GM13977 (cell line): ENCODE data around the gene ALPL.

Source experiments
- DNase-seq: peaks from one replicate; pipeline ENCODE4 v3.0.0; 2012; ENCODE audit warnings: low spot score
- CTCF ChIP-seq: IDR thresholded peaks from 2 replicates; pipeline ENCODE4 v1.5.1; 2012; ENCODE audit warnings: mild to moderate bottlenecking, control low read depth; ENCODE audit not compliant: insufficient read depth; ENCODE audit errors: extremely low read depth, missing control alignments
- in situ Hi-C: fragments of 300-500 bp; cut with MboI; formaldehyde crosslinking; loops from one replicate; pipeline ENCODE4 v1.12.0; 2022; ENCODE audit warnings: low sequenced_read_pairs, low pct_unique_long_range_greater_than_20kb, mixed read lengths, inconsistent platforms; ENCODE audit not compliant: unreplicated experiment

The ALPL gene

GRCh38 chr1:21589618-21590017 lies 80.4 kb downstream of the ALPL start:
- DNase-seq = no peak
- no peak for TF ChIP-seq CTCF
- in situ Hi-C loops = no loop called here

GRCh38 chr1:21590126-21590880 lies 81.1 kb downstream of the ALPL start:
- in situ Hi-C loops = no loop called here
- no peak for DNase-seq
- no peak for TF ChIP-seq CTCF

GRCh38 chr1:21590934-21591333 lies 81.7 kb downstream of the ALPL start:
- DNase-seq = no peak
- in situ Hi-C loops = no loop called here
- TF ChIP-seq CTCF = no peak

GRCh38 chr1:21592086-21592865 lies 83.1 kb downstream of the ALPL start:
- no peak for TF ChIP-seq CTCF
- in situ Hi-C loops = no loop called here
- DNase-seq = no peak

- TF ChIP-seq CTCF = no peak
- no peak for DNase-seq
- in situ Hi-C loops = no loop called here
Measured at GRCh38 chr1:21593231-21593630, 84.0 kb downstream of the ALPL start.

GRCh38 chr1:21594501-21594900 lies 85.3 kb downstream of the ALPL start:
- in situ Hi-C loops = no loop called here
- no peak for TF ChIP-seq CTCF
- no peak for DNase-seq
